ENCODE data around the gene SV2B. TPM values are rescaled to one million over a fixed set of nuclear protein-coding genes. Genes with fewer than 3 reads are reported as not detected.
A peak's percentile ranks its signal among the peaks of the same experiment; 100 is the strongest.

The SV2B gene
- total RNA-seq, 1 experiment from 2014 or later = 0.44 TPM

DNA sequence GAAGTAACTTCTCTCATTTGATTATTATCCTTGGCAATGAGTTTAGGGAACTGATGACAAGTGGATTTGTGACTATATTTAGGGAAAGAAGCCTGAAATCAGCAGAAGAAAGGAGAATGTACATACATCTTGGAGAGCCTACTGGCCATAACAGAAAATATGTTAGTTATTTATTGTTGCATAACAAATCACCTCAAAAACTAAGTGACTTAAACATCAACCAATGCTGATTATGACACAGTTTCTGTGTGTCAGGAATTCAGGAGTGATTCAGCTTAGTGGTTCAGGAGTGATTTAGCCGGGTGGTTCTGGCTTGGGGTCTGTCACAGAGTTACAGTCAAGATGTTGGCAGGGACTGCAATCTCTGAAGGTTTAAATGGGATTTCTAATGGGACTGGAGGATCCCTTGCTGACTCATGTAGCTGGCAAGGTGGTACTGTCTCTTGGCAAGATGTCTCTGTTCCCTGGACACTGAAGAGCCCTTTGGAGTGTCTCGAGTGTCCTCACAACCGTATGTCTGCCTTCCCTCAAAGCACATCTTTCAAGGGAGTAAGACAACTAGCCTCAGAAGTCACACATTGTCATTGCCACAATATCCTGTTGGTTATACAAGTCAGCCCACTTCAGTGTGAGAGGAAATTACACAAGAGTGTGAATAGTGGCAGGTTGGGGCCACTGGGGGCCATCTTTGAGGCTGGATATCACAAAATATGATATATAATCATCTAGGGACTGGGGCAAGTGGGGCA is 248.9 kb downstream of the SV2B start:
- ChIA-PET POLR2A (no interaction called here), CTCF (interaction anchor here (1.1 kb wide), 1 partner anchor 45 kb away, joined by 4 read pairs; no protein-coding TSS in a partner anchor)
- no TSS peak for BruUV-seq (replicated peaks)
- Mint-ChIP-seq H3K4me1 (ENCODE audit: insufficient read depth, unreplicated experiment) (no peaks in the 10 kb centered on the region), H3K4me3 (ENCODE audit: unreplicated experiment) (no peak overlapping the region), H3K9me3 (ENCODE audit: unreplicated experiment) (no peaks in the 10 kb centered on the region), H3K36me3 (ENCODE audit: insufficient read depth, unreplicated experiment) (no peaks in the 10 kb centered on the region), H3K27me3 (ENCODE audit: insufficient read depth, unreplicated experiment) (no peaks in the 10 kb centered on the region), H3K27ac (ENCODE audit: low read depth, unreplicated experiment) (no peak overlapping the region)
- peak; percentile 1 for DNase-seq (ENCODE audit: unreplicated experiment)
- intact Hi-C loops (cut with micrococcal nuclease) = no loop called here
- TF ChIP-seq, protein P1, sequence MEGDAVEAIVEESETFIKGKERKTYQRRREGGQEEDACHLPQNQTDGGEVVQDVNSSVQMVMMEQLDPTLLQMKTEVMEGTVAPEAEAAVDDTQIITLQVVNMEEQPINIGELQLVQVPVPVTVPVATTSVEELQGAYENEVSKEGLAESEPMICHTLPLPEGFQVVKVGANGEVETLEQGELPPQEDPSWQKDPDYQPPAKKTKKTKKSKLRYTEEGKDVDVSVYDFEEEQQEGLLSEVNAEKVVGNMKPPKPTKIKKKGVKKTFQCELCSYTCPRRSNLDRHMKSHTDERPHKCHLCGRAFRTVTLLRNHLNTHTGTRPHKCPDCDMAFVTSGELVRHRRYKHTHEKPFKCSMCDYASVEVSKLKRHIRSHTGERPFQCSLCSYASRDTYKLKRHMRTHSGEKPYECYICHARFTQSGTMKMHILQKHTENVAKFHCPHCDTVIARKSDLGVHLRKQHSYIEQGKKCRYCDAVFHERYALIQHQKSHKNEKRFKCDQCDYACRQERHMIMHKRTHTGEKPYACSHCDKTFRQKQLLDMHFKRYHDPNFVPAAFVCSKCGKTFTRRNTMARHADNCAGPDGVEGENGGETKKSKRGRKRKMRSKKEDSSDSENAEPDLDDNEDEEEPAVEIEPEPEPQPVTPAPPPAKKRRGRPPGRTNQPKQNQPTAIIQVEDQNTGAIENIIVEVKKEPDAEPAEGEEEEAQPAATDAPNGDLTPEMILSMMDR (IDR thresholded peaks at IDR 0.05; ENCODE audit: unreplicated experiment) = no peak

Other genes with a start within 250 kb of the SV2B start
- 48.8 and 49.4 TPM in 2 replicates for gene FURIN, start 231.7 kb upstream of the SV2B start, total RNA-seq (2022)
- 0.32 and 0.91 TPM in 2 replicates for gene FES, start 215.8 kb upstream of the SV2B start, total RNA-seq (2022)
- gene MAN2A2, start 197.0 kb upstream of the SV2B start, total RNA-seq (2022) = 42.1 and 42.4 TPM in 2 replicates
- gene HDDC3, start 167.7 kb upstream of the SV2B start, total RNA-seq (2022) = 23.6 and 25.5 TPM in 2 replicates
- gene UNC45A, start 165.0 kb upstream of the SV2B start, total RNA-seq (2022) = 61.7 and 63.1 TPM in 2 replicates
- 21.5 and 29.0 TPM in 2 replicates for gene RCCD1, start 145.4 kb upstream of the SV2B start, total RNA-seq (2022)
- 83.1 and 125 TPM in 2 replicates for gene PRC1, start 105.7 kb upstream of the SV2B start, total RNA-seq (2022)
- gene VPS33B, start 77.7 kb upstream of the SV2B start, total RNA-seq (2022) = 11.7 and 12.6 TPM in 2 replicates

All from MCF 10A (cell line).